HepG2 (cell line): Measurements from ENCODE around the gene SLIRP. TPM values are rescaled to one million over a fixed set of nuclear protein-coding genes. Genes with fewer than 3 reads are reported as not detected.

Experiments used
- ATAC-seq: fragments of 200-7000 bp; cut with Tn5 transposase; 3 replicates; pipeline ENCODE4 v1.9.1; 2020; ENCODE audit warnings: mild to moderate bottlenecking, moderate library complexity
- BruUV-seq: library from RNA; stranded (reverse); fragments of 400-500 nt; replicated peaks from 2 replicates; lab custom pipeline; 2021; lab: Mats Ljungman, UMichigan
- CTCF ChIA-PET: fragments of 300-600 bp; formaldehyde crosslinking; extraction: SDS; loops from one replicate; lab custom pipeline; 2021; ENCODE audit warnings: low total read pairs, inconsistent platforms, low intra/inter-chr PET ratio; lab: Yijun Ruan, JAX
- POLR2A ChIA-PET: fragments of 350-600 bp; sonication (Branson Sonifier 250); formaldehyde crosslinking; loops from one replicate; lab custom pipeline; 2020; ENCODE audit warnings: antibody characterized with exemption, inconsistent platforms; lab: Yijun Ruan, JAX
- DNase-seq: peaks from one replicate; pipeline ENCODE4 v3.0.0-alpha.2; 2015; ENCODE audit warnings: low spot score
- FAIRE-seq: peaks from 3 replicates; lab custom pipeline; 2011; peaks lifted over from hg19 to GRCh38; lab: Jason Lieb, UNC
- H2AFZ ChIP-seq: one replicate; pipeline ENCODE4 v1.6.1; 2011; ENCODE audit warnings: low read length, inconsistent platforms
- H3K27ac ChIP-seq: fragments of 300-600 bp; 3 replicates; pipeline ENCODE4 v1.8.0; 2011; ENCODE audit warnings: mixed run types, mild to moderate bottlenecking, mixed read lengths, low read length, inconsistent platforms; ENCODE audit not compliant: insufficient read depth; ENCODE audit errors: extremely low read length
- H3K27me3 ChIP-seq, 2 experiments: fragments of 200-600 bp in 1 of 2; 2 replicates in 1 of 2; 3 replicates in 1 of 2; pipeline versions ENCODE4 v1.6.0 to v1.8.0; 2011; ENCODE audit warnings: low read length in 2 of 2, mild to moderate bottlenecking in 2 of 2, moderate library complexity in 2 of 2, inconsistent platforms in 1 of 2; ENCODE audit not compliant: insufficient read depth in 2 of 2, control insufficient read depth in 1 of 2
- H3K36me3 ChIP-seq, 2 experiments: fragments of 200-600 bp in 1 of 2; replicated peaks in 1 of 2; 2 replicates in 1 of 2; 3 replicates in 1 of 2; pipeline versions ENCODE4 v1.5.1 to v1.8.0; 2011; ENCODE audit warnings: low read length in 2 of 2, inconsistent platforms in 1 of 2; ENCODE audit not compliant: insufficient read depth in 2 of 2, control insufficient read depth in 1 of 2
- H3K4me1 ChIP-seq: 2 replicates; pipeline ENCODE4 v1.5.1; 2012; ENCODE audit warnings: low read length, inconsistent platforms; ENCODE audit not compliant: insufficient read depth
- H3K4me2 ChIP-seq: 2 replicates; pipeline ENCODE4 v1.6.0; 2011; ENCODE audit warnings: low read depth, low read length, inconsistent platforms
- H3K4me3 ChIP-seq, 3 experiments: fragments of 200-600 bp in 1 of 3; sonication (generic), shearing (Covaris generic) in 1 of 3; replicated peaks in 1 of 3; 2 replicates each; pipeline ENCODE4 v1.5.1; 2011 to 2016; ENCODE audit warnings: low read length in 3 of 3, inconsistent platforms in 2 of 3, low read depth in 2 of 3, mild to moderate bottlenecking in 2 of 3, control low read depth in 1 of 3, mixed read lengths in 1 of 3; ENCODE audit not compliant: insufficient read depth in 1 of 3
- H3K79me2 ChIP-seq: one replicate; pipeline ENCODE4 v1.6.1; 2011; ENCODE audit warnings: low read length, inconsistent platforms; ENCODE audit not compliant: insufficient read depth
- H3K9ac ChIP-seq: 2 replicates; pipeline ENCODE4 v1.6.0; 2011; ENCODE audit warnings: mild to moderate bottlenecking, low read depth, low read length, inconsistent platforms; ENCODE audit not compliant: insufficient read depth
- H3K9me3 ChIP-seq: 2 replicates; pipeline ENCODE4 v1.5.1; 2012; ENCODE audit warnings: mild to moderate bottlenecking, low read length
- H4K20me1 ChIP-seq: 2 replicates; pipeline ENCODE4 v1.6.0; 2011; ENCODE audit warnings: inconsistent platforms, mild to moderate bottlenecking, low read length, moderate library complexity; ENCODE audit not compliant: insufficient read depth
- KDM4B ChIP-seq: sonication (generic); formaldehyde crosslinking; IDR thresholded peaks from 2 replicates; pipeline ENCODE4 v1.4.0; 2020; ENCODE audit warnings: missing genetic modification reagents
- KLF9 ChIP-seq: IDR thresholded peaks from 2 replicates; pipeline ENCODE4 v1.6.1; 2016; ENCODE audit warnings: low read depth
- RBFOX2 ChIP-seq: fragments of 200-400 bp; formaldehyde crosslinking; IDR thresholded peaks from 2 replicates; pipeline ENCODE4 v1.6.1; 2017; ENCODE audit warnings: low read depth, mild to moderate bottlenecking, low read length
- TBP ChIP-seq: sonication (generic); formaldehyde crosslinking; IDR thresholded peaks from 2 replicates; pipeline ENCODE4 v1.5.0; 2020; ENCODE audit warnings: missing genetic modification reagents
- ZNF180 ChIP-seq: sonication (generic); formaldehyde crosslinking; IDR thresholded peaks from 2 replicates; pipeline ENCODE4 v1.4.0; 2020; ENCODE audit warnings: low read depth, missing genetic modification reagents, borderline replicate concordance
- ZNF609 ChIP-seq: sonication (generic); formaldehyde crosslinking; IDR thresholded peaks from 2 replicates; pipeline ENCODE4 v1.4.0; 2020; ENCODE audit warnings: mild to moderate bottlenecking, missing genetic modification reagents, borderline replicate concordance
- ZNF674 ChIP-seq: sonication (generic); formaldehyde crosslinking; IDR thresholded peaks from 2 replicates; pipeline ENCODE4 v1.5.0; 2020; ENCODE audit warnings: low read depth, mild to moderate bottlenecking, missing genetic modification reagents
- WGBS: methylation state at CpG from one replicate; pipeline ENCODE4 v1.1.6; 2017; ENCODE audit warnings: low lambda C conversion rate; 5-methylcytosine and 5-hydroxymethylcytosine counted together
- in situ Hi-C: cut with HindIII; loops from 2 replicates; pipeline ENCODE4 v1.10.0; 2017; ENCODE audit warnings: low pct_unique_long_range_greater_than_20kb; ENCODE audit not compliant: extremely low pct_ligation_motif_present
- intact Hi-C: fragments of 100-400 bp; cut with micrococcal nuclease; formaldehyde crosslinking; loops from one replicate; pipeline ENCODE4 v1.10.0; 2022; ENCODE audit not compliant: unreplicated experiment
- polyA plus RNA-seq, 8 experiments: library from polyadenylated mRNA; depleted of rRNA in 3 of 8; stranded (reverse) in 7 of 8; unstranded in 1 of 8; fragments of >200 nt; fragmentation: Illumina TruSeq in 4 of 8; extraction: Trizol in 4 of 8; gene quantifications; 2 replicates each; pipeline versions ENCODE4 v1.2.1 to v1.2.3, GENCODE V29; 2011 to 2016; ENCODE audit warnings: low read depth in 4 of 8, missing spikeins in 1 of 8, mixed read lengths in 1 of 8; ENCODE audit not compliant: insufficient read depth in 1 of 8
- total RNA-seq, 5 experiments: library from RNA; depleted of rRNA; stranded (reverse); fragments of >200 nt; fragmentation: Illumina TruSeq; extraction: Trizol; gene quantifications; 2 replicates each; pipeline ENCODE4 v1.2.3, GENCODE V29; 2016; ENCODE audit warnings: low read depth in 1 of 5

Gene SLIRP
- total and polyA plus RNA-seq, 2 of the 13 experiments (the other 11 are each of a cell fraction or from before 2014, with no cell fraction given): 281 to 548 TPM

- TF ChIP-seq ZNF609 (CRISPR knock-in tag): no peak
- no peak for TF ChIP-seq ZNF180 (CRISPR knock-in tag)
- no peak for TF ChIP-seq KLF9
These were observed 44.4 kb downstream of the SLIRP start (continued) for GRCh38 chr14:77752266-77752665.

GRCh38 chr14:77752799-77753516, 45.1 kb downstream of the SLIRP start:
- H3K4me2 ChIP-seq: no peak overlapping the region
- H3K9me3 ChIP-seq: no peaks in the 10 kb centered on the region
- H3K4me1 ChIP-seq: peaks cover 8% of the 10 kb centered on the region; the same call in 1 of the 2 replicates
- 92% methylated on average over 3 of the region's 3 CpGs for WGBS
- in situ Hi-C loops: no loop called here
- H3K4me3 ChIP-seq: no peak overlapping the region
- intact Hi-C loops: no loop called here
- no peak overlapping the region for H2AFZ ChIP-seq
- peaks cover 4% of the 10 kb centered on the region; the same call in 1 of the 2 replicates for H4K20me1 ChIP-seq
- TF ChIP-seq KDM4B (no peak), RBFOX2 (0 out of 2 replicates have a peak, but pooled peaks have one; percentile 21), TBP (CRISPR knock-in tag) (no peak), ZNF674 (CRISPR knock-in tag) (no peak)
- FAIRE-seq (no peak), DNase-seq (no peak), ATAC-seq (no peak)
- H3K27me3 ChIP-seq: no peaks in the 10 kb centered on the region
- CTCF ChIA-PET: no interaction called here
- peaks cover 26% of the 10 kb centered on the region for H3K79me2 ChIP-seq
- H3K36me3 ChIP-seq: peaks cover 13 to 48% of the 10 kb centered on the region in 2 experiments; a peak in 4 of 5 replicates
- TSS peak; percentile 2 for BruUV-seq
- H3K27ac ChIP-seq: no peak overlapping the region
- no peak overlapping the region for H3K9ac ChIP-seq
- POLR2A ChIA-PET: no interaction called here
